ENCODE data around the gene SLMAP.

SLMAP gene

GRCh38 chr3:57923101-57923500 is 167.0 kb downstream of the SLMAP start:
- TF ChIP-seq, protein P1, sequence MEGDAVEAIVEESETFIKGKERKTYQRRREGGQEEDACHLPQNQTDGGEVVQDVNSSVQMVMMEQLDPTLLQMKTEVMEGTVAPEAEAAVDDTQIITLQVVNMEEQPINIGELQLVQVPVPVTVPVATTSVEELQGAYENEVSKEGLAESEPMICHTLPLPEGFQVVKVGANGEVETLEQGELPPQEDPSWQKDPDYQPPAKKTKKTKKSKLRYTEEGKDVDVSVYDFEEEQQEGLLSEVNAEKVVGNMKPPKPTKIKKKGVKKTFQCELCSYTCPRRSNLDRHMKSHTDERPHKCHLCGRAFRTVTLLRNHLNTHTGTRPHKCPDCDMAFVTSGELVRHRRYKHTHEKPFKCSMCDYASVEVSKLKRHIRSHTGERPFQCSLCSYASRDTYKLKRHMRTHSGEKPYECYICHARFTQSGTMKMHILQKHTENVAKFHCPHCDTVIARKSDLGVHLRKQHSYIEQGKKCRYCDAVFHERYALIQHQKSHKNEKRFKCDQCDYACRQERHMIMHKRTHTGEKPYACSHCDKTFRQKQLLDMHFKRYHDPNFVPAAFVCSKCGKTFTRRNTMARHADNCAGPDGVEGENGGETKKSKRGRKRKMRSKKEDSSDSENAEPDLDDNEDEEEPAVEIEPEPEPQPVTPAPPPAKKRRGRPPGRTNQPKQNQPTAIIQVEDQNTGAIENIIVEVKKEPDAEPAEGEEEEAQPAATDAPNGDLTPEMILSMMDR (IDR thresholded peaks at IDR 0.05) = no peak

DNA sequence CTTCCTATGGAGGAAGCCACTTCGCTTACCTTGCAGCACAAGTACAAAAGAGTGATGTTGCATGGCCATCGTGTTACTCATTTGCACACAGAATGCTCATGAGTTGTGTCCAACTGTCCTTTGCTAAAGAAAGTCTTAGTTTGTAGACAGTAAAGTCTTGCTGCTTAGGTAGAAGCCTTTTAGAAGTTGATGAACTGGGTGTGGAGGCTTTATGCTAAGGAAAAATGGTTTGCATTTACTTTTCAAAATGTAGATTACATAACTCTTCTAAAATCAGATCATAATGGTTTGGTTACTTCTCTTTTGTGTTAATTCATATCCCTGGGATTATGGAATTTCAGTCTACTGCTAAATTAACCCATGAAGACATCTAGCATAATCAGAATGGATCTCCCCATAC is 167.6 kb downstream of the SLMAP start:
- TF ChIP-seq, protein P1 (IDR thresholded peaks at IDR 0.05) = no peak

GRCh38 chr3:57927166-57927565 is 171.1 kb downstream of the SLMAP start:
- TF ChIP-seq, protein P1 (IDR thresholded peaks at IDR 0.05) = no peak

DNA sequence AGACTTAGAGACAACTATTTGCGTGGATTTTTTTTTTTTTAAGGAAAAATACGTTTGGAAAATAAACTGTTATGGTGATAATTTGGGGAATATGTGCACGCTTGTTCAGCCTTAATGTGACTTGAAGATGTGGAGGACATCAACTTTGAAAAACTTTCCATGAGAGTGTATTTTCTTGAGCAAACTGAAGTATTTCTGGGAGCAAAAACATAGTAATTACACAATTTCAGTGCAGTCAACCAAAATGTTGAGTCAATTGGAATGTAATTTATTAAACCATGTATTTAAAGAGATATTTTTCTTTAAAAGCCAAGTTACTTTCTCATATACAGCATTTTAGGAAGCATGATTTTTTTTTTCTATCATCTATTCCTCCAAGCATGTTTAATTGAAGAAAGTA is 171.8 kb downstream of the SLMAP start:
- TF ChIP-seq, protein P1 (IDR thresholded peaks at IDR 0.05) = no peak

DNA sequence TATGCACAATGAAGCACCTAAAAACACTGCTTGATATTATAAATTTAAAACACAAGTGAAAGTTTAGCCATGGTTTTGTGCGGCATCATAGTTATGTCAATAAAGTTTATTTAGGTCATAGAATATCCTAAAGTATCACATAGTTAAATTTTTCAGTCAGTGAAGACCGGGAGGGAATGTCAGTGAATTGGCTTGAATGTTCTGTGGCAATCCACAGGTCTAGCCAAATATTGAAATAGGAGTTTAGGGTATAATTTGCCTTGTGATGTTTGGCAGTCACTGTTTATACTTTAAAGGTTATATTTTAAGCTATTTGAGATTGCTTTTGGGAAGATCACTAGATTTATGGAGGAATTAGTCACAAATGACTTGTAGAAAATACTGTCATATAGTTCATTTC is 172.4 kb downstream of the SLMAP start:
- TF ChIP-seq, protein P1 (IDR thresholded peaks at IDR 0.05) = no peak

DNA sequence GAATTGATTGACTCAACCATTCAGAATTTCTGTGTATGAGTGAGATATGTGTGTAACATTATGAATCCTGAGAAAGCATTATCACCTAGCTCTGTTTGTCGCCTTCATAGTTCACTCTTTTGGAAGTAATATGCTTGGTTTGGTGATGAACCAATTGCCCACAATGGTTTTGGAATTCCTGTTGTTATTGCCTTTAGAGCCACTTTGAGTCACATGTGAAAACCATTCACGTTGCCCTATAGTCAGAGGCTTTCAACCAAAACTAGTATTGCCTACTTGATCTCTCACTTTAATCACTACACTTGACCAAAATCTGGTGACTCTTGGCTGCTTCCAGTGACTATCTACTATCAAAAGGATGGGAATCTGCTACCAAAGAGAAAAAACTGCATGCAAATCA is 173.9 kb downstream of the SLMAP start:
- TF ChIP-seq, protein P1 (IDR thresholded peaks at IDR 0.05) = no peak

DNA sequence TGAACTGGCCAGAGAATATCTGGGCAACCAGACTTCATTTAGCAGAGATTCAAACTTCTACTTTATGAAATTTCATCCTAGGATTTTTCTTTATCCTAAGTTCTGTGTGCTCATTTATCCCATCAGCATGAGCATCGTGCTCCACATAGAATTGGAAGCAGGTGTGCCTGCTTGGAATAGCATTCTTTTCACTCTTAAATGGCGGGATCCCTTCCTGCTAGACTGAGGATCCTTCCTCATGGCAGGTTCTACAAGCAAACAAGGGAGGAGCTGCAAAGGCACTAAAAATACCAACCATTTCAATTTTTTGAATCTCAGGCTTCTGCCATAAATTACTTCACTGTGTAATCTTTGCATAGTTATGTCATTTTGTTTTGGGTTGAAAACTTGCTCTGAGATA is 177.5 kb downstream of the SLMAP start:
- TF ChIP-seq, protein P1 (IDR thresholded peaks at IDR 0.05) = no peak

GRCh38 chr3:57934373-57934772 is 178.3 kb downstream of the SLMAP start:
- TF ChIP-seq, protein P1 (IDR thresholded peaks at IDR 0.05) = no peak

All from LNCAP (cell line).